ENCODE data around the gene CD55. TPM values are rescaled to one million over a fixed set of nuclear protein-coding genes. Genes with fewer than 3 reads are reported as not detected.

Gene CD55
- total RNA-seq, 1 experiment from 2014 or later, result 11.5 TPM

- DNase-seq (ENCODE audit: low spot score), result no peak
Observed at GRCh38 chr1:207345644-207346477, 24.4 kb downstream of the CD55 start.

DNA sequence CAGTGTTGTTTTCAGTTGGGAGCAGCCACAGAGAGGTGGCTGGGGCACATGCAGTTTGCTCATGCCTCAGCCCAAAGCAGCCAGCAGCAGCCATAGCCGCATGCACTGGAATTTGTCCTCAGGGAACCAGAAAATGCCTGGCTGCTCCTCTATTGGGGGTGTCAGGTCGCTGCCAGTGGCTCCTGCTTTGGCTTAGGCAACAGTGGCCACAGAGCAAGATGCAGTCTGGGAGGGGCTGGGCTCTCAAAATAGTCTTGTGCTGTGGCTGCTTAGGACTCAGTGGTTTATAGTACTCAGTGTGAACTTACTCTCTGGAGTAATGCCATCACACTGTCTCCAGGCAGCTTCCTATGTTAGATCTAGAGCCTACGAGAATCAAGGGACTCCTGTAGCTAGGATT lies 25.0 kb downstream of the CD55 start:
- no peak for DNase-seq (ENCODE audit: low spot score)
- in situ Hi-C loops (cut with HindIII; ENCODE audit: low sequenced_read_pairs), result no loop called here

More at GRCh38 chr1:207345644-207346477, 24.4 kb downstream of the CD55 start:
- in situ Hi-C loops (cut with HindIII; ENCODE audit: low sequenced_read_pairs), result no loop called here

DNA sequence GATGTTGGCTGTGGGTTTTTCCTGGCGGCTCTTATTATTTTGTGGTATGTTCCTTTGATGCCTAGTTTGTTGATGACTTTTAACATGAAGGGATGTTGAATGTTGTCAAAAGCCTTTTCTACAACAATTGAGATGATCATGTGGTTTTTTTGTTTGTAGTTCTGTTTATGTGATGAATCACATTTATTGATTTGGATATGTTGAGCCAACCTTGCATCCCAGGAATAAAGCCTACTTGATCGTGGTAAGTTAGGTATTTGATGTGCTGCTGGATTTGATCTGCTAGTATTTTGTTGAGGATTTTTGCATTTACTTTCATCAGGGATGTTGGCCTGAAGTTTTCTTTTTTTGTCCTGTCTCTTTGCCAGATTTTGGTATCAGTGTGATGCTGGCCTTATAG lies 28.5 kb downstream of the CD55 start:
- no peak for DNase-seq (ENCODE audit: low spot score)
- in situ Hi-C loops (cut with HindIII; ENCODE audit: low sequenced_read_pairs), result no loop called here

- no peak for DNase-seq (ENCODE audit: low spot score)
- in situ Hi-C loops (cut with HindIII; ENCODE audit: low sequenced_read_pairs), result no loop called here
Observed at GRCh38 chr1:207352554-207352953, 31.1 kb downstream of the CD55 start.

- in situ Hi-C loops (cut with HindIII; ENCODE audit: low sequenced_read_pairs), result no loop called here
- DNase-seq (ENCODE audit: low spot score), result no peak
Observed at GRCh38 chr1:207355060-207355459, 33.6 kb downstream of the CD55 start.

GRCh38 chr1:207355513-207356295 lies 34.2 kb downstream of the CD55 start:
- in situ Hi-C loops (cut with HindIII; ENCODE audit: low sequenced_read_pairs), result no loop called here
- no peak for DNase-seq (ENCODE audit: low spot score)

DNA sequence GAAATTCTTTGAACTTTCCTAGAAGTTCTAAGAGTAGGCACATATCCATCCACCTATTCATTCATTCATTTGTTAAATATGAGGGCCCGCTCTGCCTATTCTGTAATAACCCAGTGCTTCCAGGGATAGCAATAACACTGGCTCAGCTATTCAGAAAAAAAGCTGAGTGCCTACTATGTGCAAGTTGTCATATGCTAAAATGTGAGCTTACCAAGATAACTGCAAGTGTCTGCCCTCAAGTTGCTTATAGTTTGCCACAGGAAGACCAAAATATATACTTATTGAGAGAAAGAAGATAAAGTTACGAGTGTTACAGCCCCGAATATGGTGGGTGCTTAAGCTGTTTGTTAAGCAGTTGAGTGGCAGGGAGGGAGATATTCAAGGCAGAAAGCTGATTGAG lies 39.6 kb downstream of the CD55 start:
- no peak for DNase-seq (ENCODE audit: low spot score)
- in situ Hi-C loops (cut with HindIII; ENCODE audit: low sequenced_read_pairs), result no loop called here

- in situ Hi-C loops (cut with HindIII; ENCODE audit: low sequenced_read_pairs), result no loop called here
- DNase-seq (ENCODE audit: low spot score), result no peak
Observed at GRCh38 chr1:207361889-207362288, 40.4 kb downstream of the CD55 start.

GRCh38 chr1:207362962-207363860 lies 41.7 kb downstream of the CD55 start:
- in situ Hi-C loops (cut with HindIII; ENCODE audit: low sequenced_read_pairs), result no loop called here
- no peak for DNase-seq (ENCODE audit: low spot score)

GRCh38 chr1:207363871-207364270 lies 42.4 kb downstream of the CD55 start:
- no peak for DNase-seq (ENCODE audit: low spot score)
- in situ Hi-C loops (cut with HindIII; ENCODE audit: low sequenced_read_pairs), result no loop called here

- no peak for DNase-seq (ENCODE audit: low spot score)
- in situ Hi-C loops (cut with HindIII; ENCODE audit: low sequenced_read_pairs), result no loop called here
Observed at GRCh38 chr1:207364614-207365013, 43.1 kb downstream of the CD55 start.

DNA sequence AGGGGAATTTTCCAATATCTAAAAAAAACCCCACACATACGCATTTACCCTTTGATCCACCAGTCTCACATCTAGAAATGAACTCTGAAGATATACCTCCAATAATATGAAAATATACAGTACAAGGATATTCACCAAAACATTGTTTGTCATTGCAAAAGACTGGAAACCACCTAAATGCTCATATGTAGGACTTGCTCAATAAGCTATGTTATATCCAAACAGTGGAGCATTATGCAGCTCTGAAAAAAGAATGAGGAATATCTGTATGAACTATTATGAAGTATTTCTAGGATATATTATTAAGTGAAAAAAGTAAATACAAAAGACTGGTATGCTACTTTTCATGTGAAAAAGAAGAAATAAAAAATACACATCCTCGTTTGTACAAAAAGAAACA lies 43.6 kb downstream of the CD55 start:
- DNase-seq (ENCODE audit: low spot score), result no peak
- in situ Hi-C loops (cut with HindIII; ENCODE audit: low sequenced_read_pairs), result no loop called here

DNA sequence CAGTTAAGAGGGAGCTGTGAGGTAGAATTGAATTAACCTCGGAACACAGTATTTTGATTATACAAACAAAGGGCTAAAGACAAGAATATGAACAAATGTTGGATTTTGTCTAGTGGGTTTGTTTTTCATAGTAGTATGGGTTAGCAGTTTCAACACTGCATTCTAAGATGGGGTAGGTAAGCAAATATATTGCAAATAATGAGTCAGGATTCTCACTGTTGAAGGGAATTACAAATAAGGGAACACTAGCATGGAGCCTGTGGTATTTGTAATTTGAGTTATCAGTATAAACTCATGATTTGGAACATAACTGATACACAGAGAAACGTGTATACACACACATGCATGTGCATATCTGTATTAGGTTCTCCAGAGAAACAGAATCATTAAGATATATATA lies 44.5 kb downstream of the CD55 start:
- in situ Hi-C loops (cut with HindIII; ENCODE audit: low sequenced_read_pairs), result no loop called here
- DNase-seq (ENCODE audit: low spot score), result no peak

DNA sequence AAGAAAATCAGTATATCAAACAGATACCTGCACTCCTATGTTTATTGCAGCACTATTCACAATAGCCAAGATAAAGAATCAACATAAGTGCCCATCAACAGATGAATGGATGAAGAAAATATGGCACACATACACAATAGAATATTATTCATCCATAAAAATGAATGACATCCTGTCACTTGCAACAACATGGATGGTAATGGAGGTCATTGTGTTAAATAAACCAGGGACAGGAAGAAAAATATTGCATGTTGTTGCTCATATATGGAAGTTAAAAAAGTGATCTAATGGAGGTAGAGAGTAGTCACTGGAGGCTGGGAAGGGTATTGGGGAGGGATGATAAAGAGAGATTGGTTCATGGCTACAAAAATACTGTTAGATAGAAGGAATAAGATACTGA lies 67.2 kb downstream of the CD55 start:
- in situ Hi-C loops (cut with HindIII; ENCODE audit: low sequenced_read_pairs), result no loop called here

DNA sequence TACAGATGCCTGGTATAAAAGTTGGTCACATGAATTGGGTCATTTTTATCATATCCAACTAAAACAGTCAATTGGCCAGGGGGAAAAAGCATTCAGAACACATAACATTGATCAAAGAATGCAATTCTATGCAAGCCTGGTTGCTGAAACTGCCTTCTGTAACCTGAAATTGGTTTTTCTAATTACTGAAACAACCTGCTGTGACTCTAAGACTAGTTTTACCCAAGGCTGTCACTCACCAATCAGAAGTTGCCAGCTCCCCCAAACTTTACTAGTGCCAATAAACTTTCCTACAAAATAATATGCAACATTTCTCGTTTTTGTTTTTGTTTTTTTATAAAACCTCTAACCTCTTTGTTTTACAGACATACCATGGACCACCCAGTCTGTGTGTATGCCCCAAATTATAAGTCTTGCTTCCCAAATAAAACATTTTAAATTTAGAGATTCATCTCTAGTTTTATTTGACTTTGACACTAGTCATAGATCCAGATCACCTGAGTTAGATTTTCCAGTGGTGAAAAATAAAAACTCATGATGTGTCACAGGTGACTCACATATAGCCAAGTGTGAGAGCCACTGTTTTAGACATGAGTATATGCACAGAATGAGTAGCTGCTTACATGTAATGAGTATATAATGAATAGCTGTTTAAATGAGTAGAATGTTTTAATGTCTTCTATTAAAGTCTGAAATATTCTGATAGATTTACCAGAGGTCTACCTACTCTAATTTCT lies 68.4 kb downstream of the CD55 start:
- in situ Hi-C loops (cut with HindIII; ENCODE audit: low sequenced_read_pairs), result no loop called here
- DNase-seq (ENCODE audit: low spot score), result no peak

More for the DNA sequence above, 67.2 kb downstream of the CD55 start:
- no peak for DNase-seq (ENCODE audit: low spot score)

DNA sequence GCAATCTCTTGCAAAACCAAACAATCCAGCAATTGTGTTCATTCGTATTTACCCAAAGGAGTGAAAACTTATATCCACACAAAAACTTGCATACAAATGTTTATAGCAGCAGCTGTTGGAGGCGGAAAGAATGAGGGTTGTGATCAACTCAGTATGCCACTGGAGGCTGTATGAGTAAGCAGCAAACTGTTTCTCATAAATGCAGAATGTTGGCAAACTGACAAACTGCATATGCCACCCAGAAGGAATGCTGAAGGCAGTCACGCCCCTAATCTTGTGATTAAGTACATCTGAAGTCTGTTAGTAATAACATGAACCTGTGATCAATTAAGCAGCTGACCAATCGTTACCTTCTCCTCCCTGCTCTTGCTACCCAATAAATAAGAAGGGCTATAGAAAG lies 72.1 kb downstream of the CD55 start:
- in situ Hi-C loops (cut with HindIII; ENCODE audit: low sequenced_read_pairs), result no loop called here
- no peak for DNase-seq (ENCODE audit: low spot score)

GRCh38 chr1:207396168-207396746 lies 74.8 kb downstream of the CD55 start:
- DNase-seq (ENCODE audit: low spot score), result no peak
- in situ Hi-C loops (cut with HindIII; ENCODE audit: low sequenced_read_pairs), result no loop called here

DNA sequence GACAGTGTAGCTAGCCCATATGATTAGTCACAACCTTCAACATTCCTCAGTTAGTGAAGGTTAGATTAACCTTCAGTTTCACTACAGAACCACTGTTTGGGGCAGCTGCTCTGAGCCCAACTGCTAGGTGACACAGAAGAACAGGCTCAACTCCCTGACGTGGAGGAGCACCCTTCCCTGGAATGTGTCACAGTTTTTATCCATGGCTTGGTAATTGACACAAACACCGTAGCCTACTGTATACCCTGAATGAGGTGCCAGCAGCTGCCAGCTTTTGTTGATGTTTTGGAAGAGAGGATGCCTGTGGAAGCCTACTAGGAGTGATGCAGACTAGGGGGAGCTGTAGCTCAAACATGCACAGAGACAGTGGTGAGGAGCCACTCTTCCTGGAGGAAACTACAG lies 76.0 kb downstream of the CD55 start:
- DNase-seq (ENCODE audit: low spot score), result no peak
- in situ Hi-C loops (cut with HindIII; ENCODE audit: low sequenced_read_pairs), result no loop called here

GRCh38 chr1:207398986-207399385 lies 77.5 kb downstream of the CD55 start:
- no peak for DNase-seq (ENCODE audit: low spot score)
- in situ Hi-C loops (cut with HindIII; ENCODE audit: low sequenced_read_pairs), result no loop called here

Data from G401 (cell line).